ENCODE results near the gene HTRA3.

HTRA3 gene

DNA sequence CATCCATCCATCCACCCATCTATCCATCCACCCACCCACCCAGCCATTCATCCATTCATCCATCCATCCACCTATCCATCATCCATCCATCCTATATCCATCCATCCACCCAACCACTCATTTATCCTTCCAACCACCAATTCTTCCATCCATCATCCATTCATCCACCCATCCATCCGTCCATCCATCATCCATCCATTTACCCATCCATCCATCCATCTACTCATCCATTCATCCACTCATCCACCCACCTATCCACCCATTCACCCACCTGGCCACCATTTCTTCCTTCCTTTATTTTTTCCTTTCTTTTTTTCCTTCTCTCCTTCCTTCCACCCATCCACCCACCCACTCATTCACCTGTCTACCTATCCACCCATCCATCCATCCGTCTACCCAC, 25.2 kb downstream of the HTRA3 start:
- ChIA-PET CTCF (interaction anchor here (1.2 kb wide), 1 partner anchor 9 kb away, joined by 4 read pairs; no protein-coding TSS in a partner anchor), POLR2A (no interaction called here)
- no peak overlapping the region for H3K4me3 ChIP-seq (ENCODE audit: low read depth, low read length)
- TF ChIP-seq, protein P1, sequence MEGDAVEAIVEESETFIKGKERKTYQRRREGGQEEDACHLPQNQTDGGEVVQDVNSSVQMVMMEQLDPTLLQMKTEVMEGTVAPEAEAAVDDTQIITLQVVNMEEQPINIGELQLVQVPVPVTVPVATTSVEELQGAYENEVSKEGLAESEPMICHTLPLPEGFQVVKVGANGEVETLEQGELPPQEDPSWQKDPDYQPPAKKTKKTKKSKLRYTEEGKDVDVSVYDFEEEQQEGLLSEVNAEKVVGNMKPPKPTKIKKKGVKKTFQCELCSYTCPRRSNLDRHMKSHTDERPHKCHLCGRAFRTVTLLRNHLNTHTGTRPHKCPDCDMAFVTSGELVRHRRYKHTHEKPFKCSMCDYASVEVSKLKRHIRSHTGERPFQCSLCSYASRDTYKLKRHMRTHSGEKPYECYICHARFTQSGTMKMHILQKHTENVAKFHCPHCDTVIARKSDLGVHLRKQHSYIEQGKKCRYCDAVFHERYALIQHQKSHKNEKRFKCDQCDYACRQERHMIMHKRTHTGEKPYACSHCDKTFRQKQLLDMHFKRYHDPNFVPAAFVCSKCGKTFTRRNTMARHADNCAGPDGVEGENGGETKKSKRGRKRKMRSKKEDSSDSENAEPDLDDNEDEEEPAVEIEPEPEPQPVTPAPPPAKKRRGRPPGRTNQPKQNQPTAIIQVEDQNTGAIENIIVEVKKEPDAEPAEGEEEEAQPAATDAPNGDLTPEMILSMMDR (IDR thresholded peaks at IDR 0.05; ENCODE audit: insufficient read depth, low read length, missing control alignments) = no peak
- DNase-seq (ENCODE audit: low read depth, low spot score) = no peak

DNA sequence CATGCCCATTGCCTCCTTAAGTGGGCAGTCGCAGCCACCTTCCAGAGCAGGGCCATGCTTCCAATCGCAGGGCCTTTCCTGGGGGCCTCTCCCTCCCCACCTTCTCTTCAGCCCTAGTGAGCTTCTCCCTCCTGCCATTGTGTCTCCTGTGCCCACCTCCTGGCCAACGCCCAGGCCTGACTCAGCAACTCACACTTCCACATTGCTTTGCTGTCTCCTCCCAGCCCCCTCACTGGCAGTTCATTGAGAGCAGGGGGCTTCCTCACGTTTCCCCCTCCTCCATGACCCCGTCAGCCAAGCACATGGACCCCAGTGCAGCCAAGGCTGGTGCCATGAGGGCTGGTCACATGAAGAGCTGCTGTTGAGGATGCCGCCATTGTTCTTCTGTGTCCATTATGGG, 25.9 kb downstream of the HTRA3 start:
- H3K4me3 ChIP-seq (ENCODE audit: low read depth, low read length) = no peak overlapping the region
- ChIA-PET POLR2A (no interaction called here), CTCF (interaction anchor here (1.2 kb wide), 1 partner anchor 9 kb away, joined by 4 read pairs; no protein-coding TSS in a partner anchor)
- no peak for DNase-seq (ENCODE audit: low read depth, low spot score)
- TF ChIP-seq, protein P1 (IDR thresholded peaks at IDR 0.05; ENCODE audit: insufficient read depth, low read length, missing control alignments) = no peak

DNA sequence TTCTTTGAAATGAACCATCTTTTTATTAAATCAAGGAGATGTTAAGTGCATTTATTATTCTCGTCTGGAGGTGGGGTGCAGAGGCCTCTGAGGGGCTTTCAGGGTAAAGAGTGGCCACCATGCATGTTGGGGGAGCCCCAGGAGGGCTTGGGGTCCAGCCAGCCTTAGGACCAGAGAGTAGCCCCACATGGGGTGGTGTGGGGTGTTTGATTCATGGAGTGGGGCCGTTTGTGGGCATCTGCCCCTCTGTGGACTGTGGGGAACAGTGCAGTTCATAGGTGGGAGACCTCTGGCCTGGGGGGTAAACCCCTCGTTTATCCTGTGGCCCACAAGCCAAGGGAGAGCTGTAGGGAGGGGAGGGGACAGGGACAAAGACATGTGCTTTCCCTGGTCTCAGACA, 26.9 kb downstream of the HTRA3 start:
- TF ChIP-seq, protein P1 (IDR thresholded peaks at IDR 0.05; ENCODE audit: insufficient read depth, low read length, missing control alignments) = no peak
- ChIA-PET CTCF (no interaction called here), POLR2A (no interaction called here)
- no peak overlapping the region for H3K4me3 ChIP-seq (ENCODE audit: low read depth, low read length)
- DNase-seq (ENCODE audit: low read depth, low spot score) = no peak

DNA sequence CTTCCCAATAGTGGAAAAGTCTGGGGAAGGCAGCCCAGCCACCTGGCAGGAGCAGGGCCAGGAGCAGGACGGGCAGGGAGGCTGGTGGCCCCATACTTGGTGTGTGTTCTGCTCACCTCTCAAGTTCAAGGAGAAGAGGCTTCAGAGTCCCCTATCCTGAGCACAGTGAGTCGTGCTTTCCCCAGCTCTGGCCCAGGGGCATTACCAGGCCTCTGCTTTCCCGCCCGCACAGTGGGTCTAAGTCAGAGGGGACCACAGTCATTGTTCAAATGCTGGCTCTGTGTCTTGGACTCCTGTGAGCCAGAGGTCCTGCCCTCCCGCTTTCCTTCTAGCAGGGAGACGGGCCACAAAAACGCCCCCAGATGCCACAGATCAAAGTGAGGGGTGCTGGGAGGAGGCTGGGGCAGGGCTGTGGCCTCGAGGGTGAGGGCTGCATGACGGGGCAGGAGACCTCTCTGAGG, 27.6 kb downstream of the HTRA3 start:
- CTCF ChIA-PET = no interaction called here
- no peak for DNase-seq (ENCODE audit: low read depth, low spot score)
- TF ChIP-seq, protein P1 (IDR thresholded peaks at IDR 0.05; ENCODE audit: insufficient read depth, low read length, missing control alignments) = no peak
- POLR2A ChIA-PET = no interaction called here
- no peak overlapping the region for H3K4me3 ChIP-seq (ENCODE audit: low read depth, low read length)

DNA sequence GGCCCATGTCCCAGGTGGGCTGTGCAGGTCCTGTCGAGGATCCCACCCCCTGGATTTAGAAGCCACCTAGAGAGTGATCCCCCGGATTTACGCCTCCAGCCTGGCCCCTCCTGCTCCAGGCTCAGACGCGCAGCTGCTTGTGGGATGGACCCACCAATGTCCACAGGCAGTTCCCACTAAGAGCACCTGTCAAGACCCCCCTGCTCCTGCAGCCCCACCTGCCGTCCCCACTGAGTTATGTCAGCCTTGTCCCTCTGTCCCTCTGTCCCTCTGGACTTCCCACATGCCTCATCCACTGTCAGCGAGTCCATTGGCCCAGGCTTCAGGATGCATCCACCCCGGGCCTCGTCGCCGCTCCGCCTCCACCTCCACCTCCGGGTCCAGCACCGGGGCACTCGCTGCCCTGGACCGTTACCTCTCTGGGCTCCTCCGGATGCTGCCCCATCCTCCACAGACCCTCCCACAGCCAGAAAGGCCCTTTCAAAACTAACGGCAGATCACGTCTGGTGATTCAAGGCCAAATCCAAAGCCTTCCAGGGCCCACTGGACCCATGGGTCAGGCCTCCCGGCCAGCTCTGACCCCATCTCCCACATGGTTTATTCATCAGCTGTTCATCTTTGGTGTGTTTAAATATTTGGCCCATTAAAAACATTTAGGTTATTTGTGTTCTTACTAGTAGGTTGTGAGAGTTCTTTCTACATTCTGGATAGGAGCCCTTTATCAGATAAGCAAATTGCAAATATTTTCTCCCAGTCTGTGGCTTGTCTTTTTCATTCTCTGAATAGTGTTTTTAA, 28.3 kb downstream of the HTRA3 start:
- no peak for DNase-seq (ENCODE audit: low read depth, low spot score)
- CTCF ChIA-PET = interaction anchor here (1.5 kb wide), 1 partner anchor 17 kb away, joined by 4 read pairs; no protein-coding TSS in a partner anchor
- POLR2A ChIA-PET = no interaction called here
- H3K4me3 ChIP-seq (ENCODE audit: low read depth, low read length) = no peak overlapping the region
- TF ChIP-seq, protein P1 (IDR thresholded peaks at IDR 0.05; ENCODE audit: insufficient read depth, low read length, missing control alignments) = no peak

DNA sequence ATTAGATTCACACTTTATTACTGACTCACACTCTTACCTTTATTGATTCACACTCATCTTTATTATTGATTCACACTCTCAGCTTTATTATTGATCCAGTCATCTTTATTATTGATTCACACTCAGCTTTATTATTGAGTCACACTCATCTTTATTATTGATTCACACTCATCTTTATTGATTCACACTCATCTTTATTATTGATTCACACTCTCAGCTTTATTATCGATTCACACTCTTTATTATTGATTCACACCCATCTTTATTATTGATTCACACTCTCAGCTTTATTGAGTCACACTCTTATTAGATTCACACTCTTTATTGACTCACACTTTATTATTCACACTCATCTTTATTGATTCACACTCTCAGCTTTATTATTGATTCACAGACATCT, 31.3 kb downstream of the HTRA3 start:
- CTCF ChIA-PET = interaction anchor here (0.6 to 2.1 kb wide), 5 partner anchors 48 to 102 kb away, joined by 3 to 8 read pairs (median 3); no protein-coding TSS in a partner anchor
- DNase-seq (ENCODE audit: low read depth, low spot score) = no peak

More for the DNA sequence above, 31.3 kb downstream of the HTRA3 start:
- no peak overlapping the region for H3K4me3 ChIP-seq (ENCODE audit: low read depth, low read length)
- POLR2A ChIA-PET = no interaction called here
- TF ChIP-seq, protein P1 (IDR thresholded peaks at IDR 0.05; ENCODE audit: insufficient read depth, low read length, missing control alignments) = no peak

All from AG04449 (cell line).